ENCODE results near the gene ZSCAN5C. TPM values are rescaled to one million over a fixed set of nuclear protein-coding genes. Genes with fewer than 3 reads are reported as not detected.

The ZSCAN5C gene
- total RNA-seq (not detected in 2 replicates), polyA plus RNA-seq (not detected in 2 replicates), polyA minus RNA-seq (not detected in 2 replicates), Bru-seq, nascent RNA (not detected), BruChase-seq, experiment 1, labeled RNA remaining after a 6-hour chase (not detected), BruChase-seq, experiment 2, labeled RNA remaining after a 2-hour chase (not detected)
- not detected in 2 replicates for polyA plus RNA-seq (2011; cell fraction: cytosol; rRNA removed)
- not detected in 2 replicates for polyA plus RNA-seq (2011; cell fraction: nucleus; rRNA removed)
- not detected in 2 replicates for polyA plus RNA-seq (2012)
- not detected for polyA minus RNA-seq (2011; cell fraction: cytosol; rRNA and poly(A)+ RNA removed)
- not detected in 2 replicates for polyA minus RNA-seq (2011; cell fraction: nucleus; rRNA and poly(A)+ RNA removed)
- long read RNA-seq, result 0 reads

GRCh38 chr19:56201973-56202372 is at the start of gene ZSCAN5C:
ZSCAN5C (plus strand) TSS chr19:56202273; CDS start chr19:56205914, 3,641 bp downstream.
- Histone ChIP-seq H3K27me3 (ENCODE audit: control insufficient read depth in 2 of 2, insufficient read depth in 2 of 2, low read length in 2 of 2) (no peaks in the 10 kb centered on the region), H3K9me1 (replicated peaks; ENCODE audit: control insufficient read depth, extremely low read depth, insufficient read depth, low read length) (no peaks in the 10 kb centered on the region), H3K36me3 (ENCODE audit: control insufficient read depth in 2 of 2, extremely low read depth in 1 of 2, insufficient read depth in 2 of 2, low read length in 2 of 2) (no peaks in the 10 kb centered on the region), H3K4me1 (ENCODE audit: control insufficient read depth, extremely low read depth, insufficient read depth, low read length) (no peaks in the 10 kb centered on the region), H3K79me2 (ENCODE audit: control insufficient read depth, insufficient read depth, low read length) (no peaks in the 10 kb centered on the region), H4K20me1 (replicated peaks; ENCODE audit: control insufficient read depth, extremely low read depth, insufficient read depth, low read length) (no peaks in the 10 kb centered on the region), H3K4me3 (replicated peaks in 1 of 3; ENCODE audit: insufficient read depth in 1 of 3, low read depth in 1 of 3, low read length in 3 of 3) (no peak within 1 kb of the TSS), H3K9me3 (replicated peaks; ENCODE audit: control insufficient read depth, insufficient read depth, low read length) (no peaks in the 10 kb centered on the region), H3K4me2 (ENCODE audit: insufficient read depth, low read length) (no peak within 1 kb of the TSS), H2AFZ (ENCODE audit: low read depth, low read length) (no peak within 1 kb of the TSS), H3K27ac (ENCODE audit: insufficient read depth, low read depth, low read length) (no peak within 1 kb of the TSS), H3K9ac (replicated peaks; ENCODE audit: extremely low read depth, insufficient read depth, low read length) (no peak within 1 kb of the TSS)
- intact Hi-C loops (cut with micrococcal nuclease), result no loop called here
- POLR2A ChIA-PET, result no interaction called here
- FAIRE-seq, result no peak
- TF ChIP-seq CTCF (IDR thresholded peaks at IDR 0.05; ENCODE audit: extremely low read depth in 1 of 2, insufficient read depth in 1 of 2, low read depth in 1 of 2, low read length in 2 of 2), result no peak
- TF ChIP-seq POLR2A (IDR thresholded peaks at IDR 0.05; ENCODE audit: low read depth, low read length), result no peak
- no peak for TF ChIP-seq EZH2 (IDR thresholded peaks at IDR 0.05; ENCODE audit: borderline replicate concordance, low read depth, low read length, severe bottlenecking)
- TF ChIP-seq GATA2 (IDR thresholded peaks at IDR 0.05; ENCODE audit: insufficient read depth, insufficient read length, low read depth, low read length), result no peak
- no peak for TF ChIP-seq FOS (IDR thresholded peaks at IDR 0.05; ENCODE audit: borderline replicate concordance, insufficient read depth, low read length)
- TF ChIP-seq POLR2AphosphoS5 (IDR thresholded peaks at IDR 0.05; ENCODE audit: insufficient read depth, low read depth, low read length), result no peak
- no peak for TF ChIP-seq JUN (IDR thresholded peaks at IDR 0.05; ENCODE audit: borderline replicate concordance, insufficient read depth, insufficient read length, low read depth)
- no peak for TF ChIP-seq MYC (IDR thresholded peaks at IDR 0.05; ENCODE audit: low read depth, low read length)
- no peak for TF ChIP-seq MAX (IDR thresholded peaks at IDR 0.05; ENCODE audit: insufficient read depth, insufficient read length)
- DNase-seq (ENCODE audit: low read depth, low spot score), result no peak
- no TSS peak for BruUV-seq (replicated peaks)
- dilution Hi-C loops (cut with MboI; ENCODE audit: extremely low pct_ligation_motif_present, low sequenced_read_pairs), result no loop called here
- CTCF ChIA-PET, result no interaction called here

Data from endothelial cell of umbilical vein (primary cell).